HTERT RPE-1 (cell line): ENCODE results near the gene CEPT1.

ENCODE experiments used
- in situ Hi-C: fragments of 300-500 bp; cut with MboI; formaldehyde crosslinking; loops from 4 replicates; pipeline ENCODE4 v1.14.3; 2020; ENCODE audit warnings: low sequenced_read_pairs

The CEPT1 gene

DNA sequence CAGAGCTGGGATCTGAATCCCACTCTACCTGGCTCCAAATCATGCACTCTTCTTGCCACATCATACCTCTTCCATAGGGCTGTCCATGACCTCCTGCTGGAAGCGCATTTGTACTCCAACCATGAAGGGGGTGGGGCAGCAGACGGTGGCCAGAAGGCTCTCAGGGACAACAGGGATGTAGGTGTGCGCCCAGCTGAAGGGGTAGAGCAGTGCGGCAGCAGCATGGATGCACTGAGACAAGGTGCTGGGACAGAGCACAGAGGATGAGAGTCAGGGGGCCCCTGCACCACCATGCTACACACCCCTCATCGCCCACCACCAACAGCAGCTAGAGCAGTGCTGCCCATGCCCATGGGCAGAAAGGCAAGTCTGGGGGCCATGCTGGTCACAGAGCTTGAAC is 52.1 kb downstream of the CEPT1 start:
- in situ Hi-C loops: no loop called here

- in situ Hi-C loops: no loop called here
These were observed 52.9 kb downstream of the CEPT1 start for GRCh38 chr1:111192658-111193519.

DNA sequence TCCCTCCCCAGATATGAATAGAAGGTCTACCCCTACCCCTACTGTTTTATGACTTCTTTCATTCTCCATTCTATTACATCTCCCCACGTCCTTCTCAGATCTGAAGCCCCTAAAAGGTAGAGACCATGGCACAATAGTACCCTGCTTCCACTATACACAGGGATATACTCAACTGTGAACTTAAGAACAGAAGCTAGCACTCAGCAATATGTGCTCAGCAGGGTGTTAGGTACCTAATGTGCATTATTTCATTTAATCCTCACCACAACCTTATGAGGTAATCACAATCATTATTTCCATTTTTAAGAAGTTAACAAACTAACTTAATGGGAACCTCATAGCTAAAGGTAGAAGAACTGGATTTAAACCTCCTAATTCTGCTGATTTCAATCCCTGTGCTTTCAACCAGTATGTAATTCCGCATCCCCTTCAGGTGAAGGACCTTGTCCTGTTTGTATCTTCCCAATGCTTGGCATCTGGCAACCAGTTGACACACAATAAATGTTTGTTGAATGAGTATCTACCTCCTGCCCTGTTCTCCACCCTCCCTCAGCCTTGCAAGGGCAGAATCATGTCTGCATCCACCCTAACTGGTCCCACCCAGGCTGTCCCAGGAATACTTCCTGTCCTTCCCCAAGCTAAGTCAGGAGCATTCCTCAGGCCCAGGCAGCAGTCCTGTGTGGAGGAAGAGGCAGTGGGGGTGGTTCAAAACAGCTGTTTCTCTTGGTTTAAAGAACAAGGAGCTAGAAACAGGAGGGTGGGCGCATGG is 53.9 kb downstream of the CEPT1 start:
- in situ Hi-C loops: no loop called here

DNA sequence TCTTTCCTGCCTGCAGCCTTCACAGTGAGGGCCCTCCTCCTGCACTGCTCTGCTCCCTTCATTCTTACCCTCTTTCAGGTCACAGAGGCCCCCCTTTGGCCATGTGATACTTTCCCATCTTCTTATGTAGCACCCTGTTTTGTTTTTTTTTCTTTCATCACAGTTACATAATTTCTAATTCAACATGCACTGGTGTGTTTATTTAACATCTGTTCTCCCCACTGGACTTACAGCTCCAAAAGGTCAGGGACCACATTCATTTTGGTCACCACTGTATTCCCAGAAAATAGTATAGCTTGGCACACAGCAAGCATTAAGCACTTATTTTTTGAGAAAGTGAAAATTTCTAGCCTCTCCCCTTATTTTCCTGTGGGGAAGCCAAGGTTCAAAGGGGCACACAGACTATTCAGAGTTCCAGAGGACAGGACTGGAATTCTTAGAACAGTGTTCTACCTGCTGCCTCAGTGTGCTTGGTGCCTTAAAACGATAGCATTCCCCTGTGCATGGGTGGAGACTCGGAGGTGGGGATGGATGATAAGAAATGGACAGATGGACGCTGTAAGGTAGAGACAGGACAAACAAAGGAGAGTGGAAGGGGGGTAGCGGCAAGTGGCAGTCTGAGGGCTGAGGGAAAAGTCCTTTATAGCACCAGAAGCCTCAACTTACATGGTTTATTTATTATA is 55.1 kb downstream of the CEPT1 start:
- in situ Hi-C loops: no loop called here

GRCh38 chr1:111196213-111196612 is 56.2 kb downstream of the CEPT1 start:
- in situ Hi-C loops: no loop called here

DNA sequence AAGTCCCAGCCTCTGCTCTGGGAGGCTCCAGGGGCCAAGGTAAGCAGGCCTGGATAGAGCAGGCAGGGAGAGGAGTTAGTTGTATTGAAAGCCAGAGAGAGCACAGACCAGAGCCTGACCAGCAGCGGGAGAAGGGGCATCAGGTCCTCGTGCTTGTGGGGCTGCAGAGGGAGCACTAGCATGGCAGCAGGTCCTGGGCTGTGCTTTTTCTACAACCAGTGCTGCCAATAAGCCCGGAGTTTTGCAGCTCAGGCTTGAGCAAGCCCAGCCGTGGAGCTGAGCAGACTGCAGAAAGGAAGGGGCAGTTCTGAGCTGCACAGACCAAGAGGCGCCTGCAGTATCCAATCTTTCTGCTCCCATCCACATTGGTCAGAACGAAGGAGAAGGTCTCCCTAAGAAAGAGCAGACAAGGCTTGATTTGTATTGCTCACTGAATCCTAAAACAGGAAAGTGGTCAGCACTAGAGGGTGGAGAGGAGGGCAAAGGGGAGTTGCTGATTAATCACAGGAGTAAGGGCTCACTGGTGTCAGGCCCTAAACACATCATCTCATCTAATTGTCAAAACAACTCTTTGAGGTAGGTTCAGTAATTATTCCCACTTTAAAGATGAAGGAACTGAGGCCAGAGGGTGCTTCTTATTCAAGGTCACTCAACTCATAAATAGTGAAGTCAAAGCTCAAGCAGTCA is 57.7 kb downstream of the CEPT1 start:
- in situ Hi-C loops: no loop called here

DNA sequence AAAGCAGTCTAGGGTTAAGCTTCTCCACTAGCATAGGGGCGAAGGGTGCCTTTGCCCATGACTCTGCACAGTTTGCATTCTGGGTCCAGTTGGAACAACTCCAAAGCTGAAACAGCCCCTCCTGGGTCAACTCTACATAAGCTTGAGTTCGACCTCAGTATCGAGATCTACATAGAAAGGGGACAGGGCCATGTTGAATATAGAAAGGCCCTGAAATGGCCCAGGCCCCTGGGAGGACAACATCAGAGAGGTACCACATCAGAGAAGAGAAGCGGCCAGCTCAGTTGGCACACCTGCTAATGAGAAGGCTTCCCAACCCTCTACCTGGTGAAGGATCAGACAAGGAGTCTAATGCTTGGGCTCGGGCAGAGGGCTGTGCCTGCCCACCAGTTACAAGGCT is 58.8 kb downstream of the CEPT1 start:
- in situ Hi-C loops: no loop called here

DNA sequence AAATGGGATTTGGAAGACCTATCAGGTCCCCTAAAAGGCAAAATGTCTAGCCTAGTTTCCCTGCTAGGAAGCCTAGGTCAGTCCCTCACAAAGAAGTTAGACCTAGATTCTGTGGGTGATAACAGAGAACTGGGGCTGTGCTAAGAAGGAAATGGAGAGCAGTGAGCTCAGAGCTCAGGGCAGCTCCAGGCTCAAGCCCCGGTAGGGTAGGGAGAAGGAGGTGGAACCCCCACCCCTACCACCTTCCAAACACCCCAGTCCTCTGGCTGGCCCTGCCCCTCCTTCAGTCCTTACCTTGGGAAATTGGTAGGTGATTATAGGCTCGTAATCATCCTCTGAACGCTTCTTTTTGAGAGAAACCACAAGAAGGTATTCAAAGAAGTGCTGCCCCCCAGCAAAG is 59.3 kb downstream of the CEPT1 start:
- in situ Hi-C loops: no loop called here

DNA sequence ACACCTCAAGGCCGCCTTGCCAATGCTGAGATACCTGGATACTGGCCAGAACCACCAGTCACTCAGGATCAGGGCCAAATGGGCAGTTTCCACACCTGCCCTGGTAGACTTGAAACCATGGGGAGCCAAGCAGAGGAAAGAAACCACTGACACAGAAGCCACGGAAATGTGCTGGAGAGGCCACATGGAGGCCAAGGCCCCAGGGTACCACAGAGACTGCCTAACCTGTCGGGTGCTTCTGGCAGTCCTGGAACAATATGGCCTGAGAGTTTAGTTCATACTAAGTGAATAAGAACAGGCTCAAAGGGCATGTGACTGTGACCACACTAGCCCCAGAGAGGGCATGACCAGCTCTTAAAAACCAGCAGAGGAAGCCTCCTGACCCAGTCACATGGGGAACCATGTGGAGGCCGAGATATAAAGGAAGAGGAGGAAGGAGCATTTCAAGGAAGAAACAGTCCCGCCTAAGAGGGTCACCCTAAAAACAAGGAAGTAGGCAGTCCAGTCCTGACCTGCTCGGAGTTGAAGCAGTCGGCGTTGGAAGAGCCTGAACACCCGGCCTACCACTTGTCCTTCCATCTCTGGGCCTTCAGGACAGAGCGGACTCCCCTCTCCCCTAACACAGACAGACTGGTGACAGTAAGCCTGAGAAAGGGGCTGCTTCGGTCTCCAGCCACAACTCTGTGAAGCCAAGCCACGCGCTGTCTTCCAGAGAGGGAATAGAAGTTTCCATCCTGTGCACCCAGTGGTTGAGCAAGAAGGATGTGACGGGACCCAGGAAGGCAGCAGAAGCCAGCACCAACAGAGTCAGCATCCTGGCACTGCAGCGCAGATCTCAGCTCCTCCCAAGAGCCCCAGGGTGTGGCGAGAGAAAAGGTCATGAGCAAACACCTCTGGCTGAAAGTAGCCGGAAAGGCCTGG is 60.1 kb downstream of the CEPT1 start, which contains the start of gene DENND2D:
Gene DENND2D, minus strand, starts transcription at position 766 of the 921 bp plus-strand sequence. Its CDS starts 187 bp downstream, at position 579.
- in situ Hi-C loops: no loop called here

- in situ Hi-C loops: no loop called here
These were observed 60.8 kb downstream of the CEPT1 start for GRCh38 chr1:111200802-111201161.

DNA sequence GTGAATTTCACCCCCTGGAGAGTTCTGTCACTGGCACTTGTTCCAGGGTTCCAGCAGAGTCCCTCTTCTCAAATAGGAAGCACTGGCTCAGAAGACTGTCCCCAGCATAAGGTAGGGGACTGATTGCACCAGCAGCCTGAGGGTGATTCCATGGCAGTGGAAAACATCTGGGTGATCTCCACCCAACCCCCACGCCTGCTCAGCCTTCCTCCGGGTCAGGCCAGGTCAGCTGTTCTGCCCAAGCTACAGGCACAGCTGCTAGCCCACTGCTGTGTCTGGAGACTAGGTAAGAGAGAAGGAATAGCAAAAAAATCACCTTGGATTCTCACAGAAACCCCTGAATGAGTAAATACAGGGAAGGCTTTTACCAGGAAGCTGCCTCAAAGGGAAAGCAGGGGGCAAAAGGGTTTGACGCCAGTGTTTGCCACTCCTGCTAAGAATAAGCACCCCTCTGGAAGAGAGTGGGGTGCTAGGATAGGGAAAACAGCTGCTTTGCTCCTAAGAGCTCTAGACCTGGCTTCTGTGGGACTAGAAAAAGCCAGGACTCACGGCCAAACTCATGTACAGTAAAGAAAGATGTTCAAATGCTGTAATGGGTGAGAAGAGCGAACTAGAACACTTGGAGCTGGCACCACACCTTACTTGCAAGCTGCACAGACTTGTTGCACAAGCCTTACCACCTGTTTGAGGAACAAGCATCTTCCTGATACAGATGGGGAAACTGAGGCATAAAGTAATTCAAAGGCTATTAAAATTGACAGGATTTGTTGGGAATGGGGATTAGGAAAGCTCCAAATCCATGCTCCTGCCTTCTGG is 61.5 kb downstream of the CEPT1 start:
- in situ Hi-C loops: no loop called here

DNA sequence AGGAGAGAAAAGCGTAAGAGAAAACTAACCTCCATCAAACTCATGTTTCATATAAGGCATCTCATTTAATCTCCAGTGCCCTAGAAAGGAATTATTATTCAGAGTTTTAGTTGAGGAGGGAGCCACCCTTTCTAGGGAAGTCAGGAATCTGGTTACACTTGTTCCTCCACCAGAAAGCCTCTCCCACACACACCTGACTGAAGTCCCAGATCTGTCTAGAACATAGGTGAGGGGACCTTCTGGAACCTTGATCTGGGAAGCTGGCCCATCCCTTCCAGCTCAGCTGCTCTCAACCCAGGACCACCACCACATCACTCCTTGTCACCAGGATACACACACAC is 62.3 kb downstream of the CEPT1 start:
- in situ Hi-C loops: no loop called here

- in situ Hi-C loops: no loop called here
These were observed 62.9 kb downstream of the CEPT1 start for GRCh38 chr1:111202707-111203623.

DNA sequence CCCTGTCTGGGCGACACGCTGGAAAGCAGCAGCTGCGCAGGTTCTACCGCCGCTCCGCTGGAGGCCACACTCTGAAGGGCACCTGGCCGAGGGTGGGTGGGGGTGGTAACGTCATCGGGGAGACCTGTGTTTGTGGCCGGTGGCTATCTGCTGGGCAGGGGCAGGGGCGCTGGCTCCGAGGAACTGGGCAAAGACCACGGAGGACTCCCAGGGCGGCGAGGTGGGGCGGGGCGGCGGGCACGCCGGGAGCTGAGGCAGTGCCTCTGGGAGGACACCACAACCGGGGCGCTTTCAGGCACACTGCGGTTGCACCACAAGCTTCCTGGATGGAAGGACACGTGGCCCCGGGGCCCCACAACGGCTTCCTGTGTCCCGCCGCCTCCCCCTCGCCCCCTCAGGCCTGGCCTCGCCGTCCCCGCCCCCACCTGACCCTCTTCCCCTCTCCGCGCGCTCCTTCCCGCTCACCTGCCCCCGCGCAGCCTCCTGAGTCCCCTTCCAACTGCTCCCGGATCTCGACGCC is 63.7 kb downstream of the CEPT1 start:
- in situ Hi-C loops: no loop called here

- in situ Hi-C loops: no loop called here
These were observed 64.4 kb downstream of the CEPT1 start for GRCh38 chr1:111204201-111204982.

DNA sequence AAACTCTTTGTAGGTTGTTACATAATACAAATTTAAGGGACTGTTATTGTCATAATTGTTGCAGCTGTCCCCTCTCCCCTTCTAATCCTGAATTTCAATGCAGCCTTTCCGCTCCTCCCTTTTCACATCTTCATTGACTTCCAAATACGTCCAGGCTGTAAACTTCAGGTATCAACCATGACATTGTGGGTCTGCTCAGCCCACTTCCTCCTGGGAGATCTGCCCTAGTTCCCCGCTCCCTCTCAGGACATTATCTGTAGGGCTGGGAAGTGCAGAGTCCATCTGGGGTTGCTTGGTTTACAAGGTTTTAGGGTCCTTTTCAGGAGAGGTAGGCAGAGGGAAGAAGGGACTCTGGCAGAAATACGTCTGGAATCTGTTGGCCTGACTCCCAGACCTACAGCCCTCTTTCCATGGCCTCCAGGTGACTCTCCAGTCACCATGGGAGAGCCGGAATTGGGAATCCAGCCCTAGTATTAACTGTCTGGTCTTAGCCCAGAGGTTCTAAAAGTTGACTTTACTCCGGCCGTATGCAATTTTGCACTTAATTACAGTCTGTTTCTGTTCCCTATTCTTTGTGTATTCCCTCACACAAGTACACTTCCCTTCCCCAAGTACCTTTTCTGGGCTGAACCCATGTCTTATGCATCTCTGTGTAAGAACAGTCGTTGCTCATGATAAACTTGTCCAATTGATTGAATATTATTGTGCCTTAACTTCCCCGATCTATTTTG is 65.1 kb downstream of the CEPT1 start:
- in situ Hi-C loops: no loop called here

DNA sequence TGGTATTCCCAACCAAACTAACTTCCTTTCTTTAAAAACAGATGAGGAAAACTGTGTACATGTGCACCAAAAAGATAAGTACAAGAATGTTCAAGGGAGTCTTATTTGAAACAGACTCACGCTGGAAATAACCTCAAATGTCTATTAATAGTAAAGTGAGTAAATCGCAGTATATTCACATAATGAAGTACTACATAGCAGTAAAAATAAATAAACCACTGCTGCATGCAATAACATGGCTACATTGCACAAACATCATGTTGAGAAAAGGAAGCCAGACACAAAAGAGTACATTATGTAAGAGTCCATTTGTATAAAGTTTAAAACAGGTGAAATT is 65.7 kb downstream of the CEPT1 start:
- in situ Hi-C loops: no loop called here
